HG03442 (cell line): ENCODE measurements around the gene MUC4.

Experiments
- ATAC-seq: cut with Tn5 transposase; IDR thresholded peaks from one replicate; pipeline ENCODE4 v1.9.1; 2021; ENCODE audit warnings: mild to moderate bottlenecking, moderate library complexity; ENCODE audit not compliant: unreplicated experiment

The MUC4 gene, protein sequence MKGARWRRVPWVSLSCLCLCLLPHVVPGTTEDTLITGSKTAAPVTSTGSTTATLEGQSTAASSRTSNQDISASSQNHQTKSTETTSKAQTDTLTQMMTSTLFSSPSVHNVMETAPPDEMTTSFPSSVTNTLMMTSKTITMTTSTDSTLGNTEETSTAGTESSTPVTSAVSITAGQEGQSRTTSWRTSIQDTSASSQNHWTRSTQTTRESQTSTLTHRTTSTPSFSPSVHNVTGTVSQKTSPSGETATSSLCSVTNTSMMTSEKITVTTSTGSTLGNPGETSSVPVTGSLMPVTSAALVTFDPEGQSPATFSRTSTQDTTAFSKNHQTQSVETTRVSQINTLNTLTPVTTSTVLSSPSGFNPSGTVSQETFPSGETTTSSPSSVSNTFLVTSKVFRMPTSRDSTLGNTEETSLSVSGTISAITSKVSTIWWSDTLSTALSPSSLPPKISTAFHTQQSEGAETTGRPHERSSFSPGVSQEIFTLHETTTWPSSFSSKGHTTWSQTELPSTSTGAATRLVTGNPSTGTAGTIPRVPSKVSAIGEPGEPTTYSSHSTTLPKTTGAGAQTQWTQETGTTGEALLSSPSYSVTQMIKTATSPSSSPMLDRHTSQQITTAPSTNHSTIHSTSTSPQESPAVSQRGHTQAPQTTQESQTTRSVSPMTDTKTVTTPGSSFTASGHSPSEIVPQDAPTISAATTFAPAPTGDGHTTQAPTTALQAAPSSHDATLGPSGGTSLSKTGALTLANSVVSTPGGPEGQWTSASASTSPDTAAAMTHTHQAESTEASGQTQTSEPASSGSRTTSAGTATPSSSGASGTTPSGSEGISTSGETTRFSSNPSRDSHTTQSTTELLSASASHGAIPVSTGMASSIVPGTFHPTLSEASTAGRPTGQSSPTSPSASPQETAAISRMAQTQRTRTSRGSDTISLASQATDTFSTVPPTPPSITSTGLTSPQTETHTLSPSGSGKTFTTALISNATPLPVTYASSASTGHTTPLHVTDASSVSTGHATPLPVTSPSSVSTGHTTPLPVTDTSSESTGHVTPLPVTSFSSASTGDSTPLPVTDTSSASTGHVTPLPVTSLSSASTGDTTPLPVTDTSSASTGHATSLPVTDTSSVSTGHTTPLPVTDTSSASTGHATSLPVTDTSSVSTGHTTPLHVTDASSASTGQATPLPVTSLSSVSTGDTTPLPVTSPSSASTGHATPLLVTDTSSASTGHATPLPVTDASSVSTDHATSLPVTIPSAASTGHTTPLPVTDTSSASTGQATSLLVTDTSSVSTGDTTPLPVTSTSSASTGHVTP (N-terminal part only)

DNA sequence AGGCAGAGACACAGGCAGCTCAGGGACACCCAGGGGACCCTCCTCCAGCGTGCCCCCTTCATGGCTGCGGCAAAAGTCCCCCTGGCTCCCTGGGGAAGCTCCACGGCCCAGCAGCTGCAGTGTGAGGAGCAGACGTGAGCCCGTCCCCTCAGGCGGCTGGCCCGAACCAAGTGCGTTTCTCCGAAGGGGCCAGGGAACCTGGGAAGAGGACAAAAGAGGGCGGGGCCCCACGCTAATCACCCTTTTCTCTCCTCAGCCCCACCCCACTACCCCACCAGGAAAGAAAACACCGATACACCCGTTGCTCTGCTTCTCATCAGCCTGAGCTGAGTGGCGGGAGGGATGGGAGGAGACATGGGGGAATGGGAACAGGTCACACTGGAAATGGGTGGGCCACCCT lies at the start of gene MUC4:
Gene MUC4, minus strand, starts transcription at position 174 of the 400 bp plus-strand sequence. Its CDS starts 112 bp downstream, at position 62.
- no peak for ATAC-seq

DNA sequence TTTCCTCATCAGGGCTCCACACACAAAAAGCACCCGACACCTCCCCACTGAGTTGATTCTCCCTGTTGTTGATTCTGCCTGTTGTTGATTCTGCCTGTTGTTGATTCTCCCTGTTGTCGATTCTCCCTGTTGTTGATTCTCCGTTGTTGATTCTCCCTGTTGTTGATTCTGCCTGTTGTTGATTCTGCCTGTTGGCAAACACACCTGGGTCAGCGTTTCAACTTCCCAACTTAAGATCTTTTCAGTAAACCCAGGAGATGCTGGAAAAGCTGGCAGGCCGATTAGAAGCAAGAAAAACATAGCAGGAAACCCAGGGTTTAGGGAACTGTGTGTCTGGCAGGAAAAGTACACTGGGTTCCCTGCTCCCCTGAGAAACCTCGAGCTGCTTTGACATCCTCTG lies 48.7 kb upstream of the MUC4 start:
- ATAC-seq, result no peak

DNA sequence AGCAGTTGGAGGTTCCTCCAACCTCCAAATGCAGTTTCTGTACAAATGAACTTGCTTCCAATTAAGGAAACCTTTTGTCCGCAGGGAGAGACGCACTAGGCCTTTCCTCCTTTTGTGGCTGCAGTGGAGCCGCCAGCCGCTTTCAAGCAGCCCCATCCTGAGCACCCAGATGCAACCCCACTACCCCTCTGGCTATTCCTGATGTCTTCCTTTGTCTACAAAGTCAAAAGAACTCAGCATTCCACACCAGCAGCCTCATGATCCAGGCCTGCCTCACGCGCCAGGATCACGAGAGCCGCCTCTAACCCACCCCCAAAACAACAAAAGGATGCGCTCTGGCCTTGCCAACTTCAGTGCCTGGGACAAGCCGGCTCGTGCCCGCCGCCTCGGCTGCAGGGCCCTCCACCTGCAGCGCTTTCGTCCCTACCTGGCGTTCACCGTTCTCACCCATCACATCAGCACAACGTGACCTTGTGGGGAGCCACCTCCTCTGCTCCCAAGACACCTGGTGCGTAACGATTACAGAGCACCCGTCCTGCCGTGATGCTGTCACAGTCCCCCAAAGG lies 48.2 kb upstream of the MUC4 start:
- no peak for ATAC-seq

DNA sequence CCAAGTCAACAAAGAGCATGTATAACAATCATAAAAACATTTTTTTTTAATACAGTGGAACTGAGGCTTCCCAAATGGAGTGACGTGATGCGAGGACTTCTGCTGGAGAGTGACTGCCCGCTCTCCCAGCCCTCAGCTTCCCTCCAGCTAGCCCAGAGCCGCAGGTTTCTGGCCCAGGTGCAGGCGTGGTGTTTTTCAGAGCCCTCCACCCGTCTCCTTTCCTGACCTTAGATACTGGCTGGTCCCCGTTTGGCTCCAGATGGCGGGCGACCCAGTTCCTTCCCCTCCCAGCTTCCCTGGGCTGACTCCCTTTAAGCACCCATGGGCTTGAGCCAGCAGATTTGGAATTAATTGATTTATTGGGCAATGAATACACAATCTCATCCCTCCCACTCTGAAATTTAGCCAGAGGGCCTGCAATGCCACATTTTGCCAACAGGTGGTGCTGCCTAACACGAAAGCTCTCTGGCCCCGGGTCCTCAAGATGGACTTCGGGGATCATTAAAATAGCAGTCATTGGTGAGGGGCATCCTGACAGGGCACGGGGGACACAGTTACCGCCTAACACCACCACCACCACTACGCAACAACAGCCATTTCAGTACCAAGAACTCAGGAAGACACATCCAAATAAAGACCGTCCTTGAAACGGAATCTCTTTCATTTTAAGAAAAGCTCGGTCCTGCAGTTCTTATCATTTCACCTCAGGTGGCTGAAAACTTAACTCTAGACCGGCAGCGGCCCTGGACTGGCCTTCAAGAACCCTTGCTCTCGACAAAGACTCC lies 47.5 kb upstream of the MUC4 start:
- ATAC-seq, result no peak

DNA sequence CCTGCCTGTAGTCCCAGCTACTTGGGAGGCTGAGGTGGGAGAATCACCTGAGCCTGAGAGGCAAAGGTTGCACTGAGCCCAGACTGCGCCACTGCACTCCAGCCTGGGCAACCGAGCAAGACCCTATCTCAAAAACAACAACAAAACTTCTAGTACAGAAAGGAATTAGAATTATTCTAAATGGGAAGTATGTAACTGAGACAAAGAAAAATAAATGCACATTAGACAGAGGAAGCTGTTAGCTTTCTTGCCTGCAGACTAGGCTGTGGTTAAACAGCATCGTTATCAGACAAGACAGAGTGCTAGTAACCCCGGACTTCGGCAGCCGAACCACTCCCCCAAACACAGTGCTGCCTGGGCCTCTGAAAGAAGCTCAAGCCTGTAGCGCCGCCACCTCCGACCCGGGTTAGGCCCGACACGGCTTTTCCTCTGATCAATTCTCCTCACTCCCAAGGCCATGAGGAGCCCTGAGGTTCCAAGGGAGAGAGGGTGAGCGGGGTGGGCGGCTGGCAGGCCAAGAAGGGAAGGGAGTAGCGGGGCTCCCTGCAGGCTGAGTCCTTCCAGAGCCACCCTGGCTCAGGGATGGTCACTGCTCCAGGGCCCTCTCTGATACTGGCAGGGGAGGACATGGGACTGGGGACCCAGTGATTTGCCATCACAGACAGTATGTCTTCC lies 44.8 kb upstream of the MUC4 start:
- no peak for ATAC-seq

DNA sequence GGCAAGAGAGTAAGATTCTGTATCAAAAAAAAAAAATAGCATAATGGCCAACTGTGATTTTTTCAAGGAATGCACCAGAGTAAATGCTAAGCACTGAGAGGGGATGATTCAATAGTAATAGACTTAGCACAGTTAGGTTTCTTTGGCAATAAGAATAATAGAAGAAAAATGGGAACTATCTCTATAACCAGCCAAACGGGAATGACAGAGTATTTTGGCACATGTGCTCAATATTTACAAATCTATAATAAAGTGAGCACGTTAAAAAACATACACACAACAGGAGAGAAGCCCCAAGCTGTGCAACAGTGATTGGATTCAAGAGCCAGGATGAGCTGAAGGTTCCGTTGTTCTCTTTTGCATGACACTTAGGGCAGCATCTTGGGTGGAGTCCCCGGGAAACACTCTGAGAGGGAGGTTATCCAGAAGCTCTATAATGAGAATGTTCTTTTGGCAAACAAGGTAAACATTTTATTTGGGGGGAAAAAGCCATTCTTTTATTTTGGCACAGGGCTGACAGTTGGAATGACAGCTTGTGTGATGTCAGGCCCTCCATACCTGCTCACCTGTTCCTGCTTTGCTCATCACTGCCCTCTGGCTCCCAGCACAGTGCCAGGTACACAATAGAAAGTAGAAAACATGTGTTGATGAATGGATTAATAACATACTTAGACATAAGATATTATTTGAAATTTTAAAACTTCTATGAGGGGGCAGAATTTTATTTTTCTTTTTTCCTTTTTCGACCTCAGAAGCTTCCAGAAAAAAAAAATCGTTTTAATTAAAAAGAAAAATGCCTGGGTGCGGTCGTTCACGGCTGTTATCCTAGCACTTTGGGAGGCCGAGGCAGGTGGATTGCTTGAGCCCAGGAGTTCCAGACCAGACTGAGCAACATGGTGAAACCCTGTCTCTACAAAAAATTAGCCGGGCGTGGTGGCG lies 44.0 kb upstream of the MUC4 start:
- ATAC-seq, result no peak

DNA sequence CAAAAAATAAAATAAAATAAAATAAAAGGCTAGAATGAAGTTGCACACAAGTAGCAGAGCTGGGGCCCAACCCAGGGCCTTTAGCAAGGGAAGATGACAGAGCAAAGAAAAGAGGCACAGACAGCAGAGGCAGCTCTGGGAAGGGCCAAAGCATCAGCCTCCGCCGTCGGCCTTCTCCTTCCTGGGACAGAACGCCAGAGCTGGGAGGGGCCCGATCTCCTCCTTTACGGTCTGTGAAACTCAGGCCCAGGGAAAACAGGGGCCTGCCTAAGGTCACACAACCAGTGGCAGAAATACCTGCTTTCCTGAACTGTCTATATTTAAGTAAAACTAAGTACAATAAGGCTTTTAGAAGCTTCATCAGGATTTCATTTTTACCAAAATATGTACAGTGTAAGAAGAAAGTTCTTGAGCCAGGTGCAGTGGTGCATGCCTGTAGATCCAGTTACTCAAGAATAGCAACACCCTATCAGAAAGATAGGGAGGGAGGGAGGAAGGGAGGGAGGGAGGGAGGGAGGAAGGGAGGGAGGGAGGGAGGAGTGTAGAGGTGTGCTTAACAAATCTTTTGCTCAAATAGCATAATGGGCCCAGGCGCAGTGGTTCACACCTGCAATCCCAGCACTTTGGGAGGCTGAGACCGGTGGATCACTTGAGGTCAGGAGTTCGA lies 43.0 kb upstream of the MUC4 start:
- no peak for ATAC-seq

DNA sequence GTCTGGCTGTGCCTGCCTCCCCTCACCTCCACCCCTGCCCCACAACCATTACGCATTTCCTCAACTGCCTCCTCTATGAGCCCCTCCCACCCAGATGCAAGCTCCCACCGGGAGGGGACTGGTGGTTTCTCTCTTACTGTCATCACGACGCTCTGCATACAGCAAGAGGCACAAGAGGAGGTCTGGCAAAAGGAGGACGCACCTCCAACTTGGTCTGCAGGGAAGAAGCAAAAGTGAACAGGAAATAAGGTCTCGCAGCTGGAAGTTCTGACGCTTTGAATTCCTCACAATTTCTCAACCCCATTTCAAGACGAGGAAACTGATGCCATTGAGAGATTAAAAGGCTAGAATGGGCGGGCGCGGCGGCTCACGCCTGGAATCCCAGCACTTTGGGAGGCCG lies 42.3 kb upstream of the MUC4 start:
- no peak for ATAC-seq

DNA sequence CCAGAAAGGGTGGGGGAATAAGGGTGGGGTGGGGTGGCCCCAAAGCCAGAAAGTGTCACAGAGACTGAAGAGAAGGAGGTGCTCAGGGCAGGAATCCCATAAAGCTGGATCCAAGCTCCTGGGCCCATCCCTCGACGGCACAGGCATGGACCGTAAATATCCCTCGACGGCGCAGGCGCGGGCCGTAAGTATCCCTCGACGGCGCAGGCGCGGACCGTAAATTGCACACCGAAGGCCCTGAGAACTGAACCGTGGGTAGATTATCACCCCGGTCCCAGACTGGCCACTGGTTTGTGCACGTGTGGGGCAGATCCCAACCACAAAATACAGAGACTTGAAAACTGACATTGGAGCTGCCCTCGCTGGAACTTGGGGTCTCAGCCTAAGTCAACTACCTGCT lies 41.3 kb upstream of the MUC4 start:
- ATAC-seq, result no peak

DNA sequence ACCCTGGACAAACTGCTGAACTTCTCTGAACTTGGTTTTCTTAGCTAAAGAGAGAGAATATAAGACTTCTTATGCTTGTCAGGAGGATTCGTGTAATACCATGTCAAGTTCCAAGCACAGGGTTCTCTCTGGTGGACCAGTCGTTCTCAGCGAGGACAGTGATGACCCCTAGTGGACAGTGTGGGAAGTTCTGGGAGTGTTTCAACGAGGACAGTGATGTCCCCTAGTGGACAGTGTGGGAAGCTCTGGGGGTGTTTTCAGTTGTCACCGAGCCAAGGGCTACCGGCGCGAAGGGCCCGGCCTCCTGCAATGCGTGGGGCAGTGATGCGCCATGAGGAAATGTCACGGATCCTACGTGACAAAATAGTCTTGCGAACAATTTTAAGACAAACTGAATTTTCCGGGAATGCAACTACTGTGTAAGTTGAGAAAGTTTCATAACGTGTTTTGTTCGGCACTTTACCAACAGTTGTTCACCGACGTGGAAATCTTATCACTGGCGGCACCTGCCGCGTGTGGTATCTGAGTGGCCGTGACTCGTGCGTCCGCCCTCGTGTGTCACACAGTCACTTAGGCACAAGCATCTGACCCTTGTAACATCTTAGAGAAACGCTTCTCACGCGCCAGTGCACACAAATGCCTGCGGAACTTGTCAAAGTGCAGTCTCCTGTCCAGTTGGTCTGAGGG lies 39.3 kb upstream of the MUC4 start:
- peak; percentile 91 for ATAC-seq

DNA sequence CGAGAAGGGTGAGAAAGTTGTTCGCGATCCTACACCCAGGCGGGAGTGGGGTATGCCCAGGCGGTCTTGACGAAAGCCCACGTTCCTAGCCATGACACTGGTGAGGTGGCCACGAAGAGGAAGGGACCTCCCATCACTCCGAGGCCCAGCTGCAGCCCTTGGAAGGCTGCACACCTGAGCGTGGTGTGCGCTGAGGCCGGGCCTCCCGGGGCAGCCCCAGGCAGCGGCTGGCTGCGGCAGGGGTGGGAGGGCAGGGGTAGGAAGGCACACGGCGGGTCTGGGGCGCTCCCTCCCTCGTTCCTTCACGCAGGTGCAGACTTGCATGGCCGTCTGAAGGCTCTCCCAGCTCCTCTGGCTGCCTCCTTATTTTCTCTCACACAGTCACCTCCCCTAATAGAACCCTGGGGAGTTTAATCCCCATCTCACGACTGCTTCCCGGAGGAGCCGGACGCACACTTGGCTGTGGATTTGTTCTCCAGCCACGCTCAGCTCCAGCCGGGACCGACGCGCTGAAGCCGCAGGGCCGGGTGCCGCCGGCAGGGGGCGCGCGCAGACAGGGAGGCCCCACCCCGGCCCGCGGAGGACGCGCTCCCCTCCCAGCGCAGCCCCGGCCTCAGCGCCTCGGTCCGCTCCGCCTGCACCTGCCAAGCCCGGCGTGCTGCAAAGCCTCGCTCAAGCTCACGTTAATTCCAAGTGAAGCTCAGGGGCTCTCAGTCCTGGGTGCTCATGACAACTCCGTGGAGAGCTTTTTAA lies 37.8 kb upstream of the MUC4 start:
- ATAC-seq, result no peak

DNA sequence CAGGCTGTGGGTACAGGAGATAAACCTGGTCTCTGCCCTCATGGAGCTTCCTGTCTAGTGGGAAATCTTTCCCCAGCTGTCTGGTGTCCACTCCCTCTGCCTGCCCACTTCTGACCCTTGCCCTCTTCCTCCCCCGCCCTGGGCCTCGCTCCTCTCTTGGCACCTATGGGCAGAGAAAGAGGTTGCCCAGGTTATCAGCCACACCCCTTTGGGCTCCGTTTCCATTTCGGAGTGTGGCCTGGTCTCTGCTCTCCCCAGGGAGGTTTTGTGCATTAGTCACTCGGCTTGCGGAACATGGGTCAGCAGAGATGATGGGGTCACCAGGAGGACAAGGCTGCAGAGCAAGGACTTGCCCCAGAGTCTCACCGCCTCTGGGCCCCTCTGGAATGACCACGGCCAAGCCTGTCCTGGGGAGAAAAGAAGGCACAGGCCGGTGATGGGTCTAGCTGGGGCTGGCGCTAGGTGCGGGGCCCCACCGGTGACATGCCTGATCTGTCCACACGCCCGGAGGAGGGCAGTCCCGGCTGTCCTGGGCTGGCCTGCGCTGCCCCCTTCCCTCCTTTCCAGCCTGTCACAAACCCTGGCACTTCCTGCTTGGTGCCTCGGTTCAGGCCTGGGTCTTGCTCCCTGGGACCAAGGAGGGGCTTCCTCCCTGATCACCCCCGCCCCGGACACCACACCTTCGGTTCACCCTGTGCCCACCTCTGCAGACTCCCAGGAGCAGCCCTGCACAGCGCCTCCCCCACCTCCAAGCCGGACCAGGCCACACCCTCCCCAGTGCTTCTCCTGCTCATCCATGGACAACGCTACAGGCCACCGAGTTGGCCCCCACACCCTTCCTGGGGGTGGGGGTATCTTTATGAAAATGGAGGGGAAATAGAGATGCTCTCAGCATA lies 35.6 kb upstream of the MUC4 start:
- ATAC-seq, result no peak

DNA sequence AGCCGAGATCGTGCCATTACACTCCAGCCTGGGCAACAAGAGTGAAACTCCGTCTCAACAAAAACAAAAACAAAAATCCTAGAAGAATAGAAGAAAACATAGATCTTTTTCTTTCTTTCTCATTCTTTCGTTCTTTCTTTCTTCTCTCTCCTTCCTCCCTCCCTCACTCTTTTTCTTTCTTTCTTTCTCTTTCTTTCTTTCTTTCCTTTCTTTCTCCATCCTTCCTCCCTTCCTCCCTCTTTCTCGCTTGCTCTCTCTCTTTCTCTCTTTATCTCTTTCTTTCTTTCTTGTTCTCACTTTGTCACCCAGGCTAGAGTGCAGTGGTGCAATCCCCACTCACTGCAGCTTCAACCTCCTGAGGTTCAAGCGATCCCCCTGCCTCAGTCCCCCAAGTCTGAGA lies 33.8 kb upstream of the MUC4 start:
- ATAC-seq, result no peak

DNA sequence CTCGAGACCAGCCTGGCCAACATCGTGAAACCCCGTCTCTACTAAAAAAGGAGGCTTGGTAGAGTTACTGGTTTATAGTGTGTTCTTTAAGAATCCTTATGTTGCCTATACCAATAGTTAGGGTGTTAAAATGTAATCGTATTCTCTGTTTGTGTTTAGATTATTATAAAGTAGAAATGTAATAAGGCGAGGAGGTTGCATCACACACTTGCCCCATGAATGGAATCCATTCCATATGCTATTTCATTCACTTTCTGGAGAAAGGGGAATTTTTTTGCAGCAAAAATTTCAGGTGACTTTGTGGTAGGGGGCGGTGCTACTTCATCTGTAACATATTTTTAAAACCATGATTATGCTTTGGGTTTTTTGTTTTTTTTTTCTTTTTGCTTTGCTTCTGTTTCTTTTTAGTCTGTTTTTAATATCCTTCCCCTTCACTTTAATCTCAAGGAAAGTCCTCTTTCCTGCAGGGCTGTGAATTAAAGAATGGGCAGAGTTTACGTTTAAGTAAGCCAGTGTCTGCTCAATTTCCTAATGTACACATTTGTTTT lies 33.0 kb upstream of the MUC4 start:
- ATAC-seq, result no peak

DNA sequence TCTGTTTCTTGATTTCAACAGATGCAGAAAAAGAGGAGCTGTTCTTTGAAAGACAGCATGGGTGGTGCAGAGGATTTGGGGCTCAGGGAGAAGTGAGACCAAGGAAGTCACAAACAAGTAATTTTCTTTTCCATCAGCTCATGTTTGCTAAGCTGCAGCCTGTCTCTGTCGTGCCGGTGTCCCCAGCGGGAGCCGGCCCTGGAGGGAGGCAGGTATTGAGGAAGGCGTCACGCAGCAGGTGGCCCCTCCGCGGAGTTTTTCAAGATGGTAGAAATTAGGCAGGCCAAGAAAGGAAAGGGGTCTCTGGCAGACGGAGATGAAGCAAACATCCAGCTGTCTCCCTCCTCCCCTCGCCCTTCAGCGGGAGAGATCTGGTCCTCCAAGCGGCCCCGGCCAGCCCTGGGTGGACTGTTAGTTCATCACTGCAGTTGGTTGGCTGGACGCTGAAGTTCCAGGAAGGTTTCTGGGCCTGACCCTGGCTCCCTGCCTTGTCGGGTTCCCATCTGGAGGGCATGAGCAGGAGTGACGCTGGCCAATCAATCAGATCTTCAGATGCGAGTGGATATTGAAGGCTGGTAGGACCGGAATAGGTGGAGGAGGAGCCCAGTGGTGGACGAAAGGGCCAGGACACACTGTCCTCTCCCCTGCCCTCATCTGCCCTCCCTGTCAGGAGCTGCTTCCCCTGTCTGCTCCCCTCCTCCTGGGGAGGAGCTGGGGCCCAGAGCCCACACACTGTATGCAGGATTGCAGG lies 27.7 kb upstream of the MUC4 start:
- no peak for ATAC-seq
